ENCODE data around the gene TMCC2. TPM values are rescaled to one million over a fixed set of nuclear protein-coding genes. Genes with fewer than 3 reads are reported as not detected.

TMCC2 gene
- total and polyA plus RNA-seq, 7 donors: 0.66 to 21.4 (median 6.5) TPM

GRCh38 chr1:205321959-205322283 is 94.2 kb downstream of the TMCC2 start:
- H3K4me1 ChIP-seq: peaks cover 27% of the 10 kb centered on the region
- WGBS, 3 donors: 46 to 81% (median 58%) methylated on average over 3 to 5 of the region's 5 CpGs
- no peaks in the 10 kb centered on the region for H3K27me3 ChIP-seq (ENCODE audit: insufficient read depth in 3 of 3, low read length in 2 of 3)
- H3K4me3 ChIP-seq: peak overlapping the region; percentile 85
- no peak for DNase-seq
- no peak for TF ChIP-seq CTCF (IDR thresholded peaks at IDR 0.05)
- no peaks in the 10 kb centered on the region for H3K36me3 ChIP-seq (ENCODE audit: insufficient read depth in 1 of 2, low read depth in 1 of 2)
- H3K9me3 ChIP-seq: no peaks in the 10 kb centered on the region
- peak in 2 of 4 donors; percentile 1 to 22 for ATAC-seq
- peak overlapping the region; percentile 78 for H3K27ac ChIP-seq
- intact Hi-C loops (cut with DNase I): no loop called here

Other genes with a start within 250 kb of the TMCC2 start
- gene CNTN2, start 184.7 kb upstream of the TMCC2 start, total RNA-seq: under 1 TPM in 1 of 4 donors, not detected in 3; 0.06 TPM
- gene CNTN2, start 184.7 kb upstream of the TMCC2 start, polyA plus RNA-seq: under 1 TPM in 2 of 3 donors, not detected in 1; 0.01 to 0.05 TPM
- 1 to 10 TPM; 3.1 to 6.1 (median 3.6) TPM for gene TMEM81, start 143.5 kb upstream of the TMCC2 start, total RNA-seq
- 10 to 100 TPM in 1 of 3 donors, 1 to 10 TPM in 2; 3.9 to 15.2 (median 7.9) TPM for gene TMEM81, start 143.5 kb upstream of the TMCC2 start, polyA plus RNA-seq
- gene RBBP5, start 106.0 kb upstream of the TMCC2 start, total RNA-seq: 10 to 100 TPM; 10.7 to 15.2 (median 13.3) TPM
- 10 to 100 TPM in 1 of 3 donors, 1 to 10 TPM in 2; 6.8 to 28.9 (median 8.3) TPM for gene RBBP5, start 106.0 kb upstream of the TMCC2 start, polyA plus RNA-seq
- gene DSTYK, start 16.2 kb upstream of the TMCC2 start, total RNA-seq: 10 to 100 TPM in 3 of 4 donors, 1 to 10 TPM in 1; 10.0 to 22.6 (median 13.9) TPM
- gene DSTYK, start 16.2 kb upstream of the TMCC2 start, polyA plus RNA-seq: 10 to 100 TPM in 1 of 3 donors, 1 to 10 TPM in 2; 2.3 to 19.3 (median 5.2) TPM
- 1 to 10 TPM in 3 of 4 donors, under 1 TPM in 1; 0.55 to 1.3 (median 1.2) TPM for gene NUAK2, start 93.8 kb downstream of the TMCC2 start, total RNA-seq
- gene NUAK2, start 93.8 kb downstream of the TMCC2 start, polyA plus RNA-seq: under 1 TPM; 0.20 to 0.48 (median 0.22) TPM
- not detected for gene KLHDC8A, start 129.0 kb downstream of the TMCC2 start, total RNA-seq
- gene KLHDC8A, start 129.0 kb downstream of the TMCC2 start, polyA plus RNA-seq: under 1 TPM; 0.01 to 0.24 (median 0.03) TPM
- not detected for gene LEMD1, start 194.1 kb downstream of the TMCC2 start, total RNA-seq
- not detected for gene LEMD1, start 194.1 kb downstream of the TMCC2 start, polyA plus RNA-seq
- not detected for gene BLACAT1, start 228.1 kb downstream of the TMCC2 start, total RNA-seq
- not detected for gene BLACAT1, start 228.1 kb downstream of the TMCC2 start, polyA plus RNA-seq